ENCODE results near the gene CFAP410. TPM values are rescaled to one million over a fixed set of nuclear protein-coding genes. Genes with fewer than 3 reads are reported as not detected.

CFAP410 gene
- total and polyA plus RNA-seq, 11 donors = 10.4 to 31.6 (median 16.4) TPM

- Histone ChIP-seq H3K27me3 (peaks cover 0 to 30% (median 5%) of the 10 kb centered on the region in 9 donors), H3K4me3 (no peak overlapping the region), H3K27ac (no peak overlapping the region), H3K36me3 (peaks cover 0 to 43% (median 0%) of the 10 kb centered on the region in 9 donors), H3K4me1 (peaks cover 0 to 17% (median 0%) of the 10 kb centered on the region in 12 donors), H3K9me3 (no peaks in the 10 kb centered on the region)
- DNase-seq = peak in 1 of 5 donors; percentile 4
- 52 to 71% (median 69%) methylated on average over 13 to 24 of the region's 24 CpGs for WGBS, 4 donors
- peak in 1 of 12 donors; percentile 14 for TF ChIP-seq CTCF (IDR thresholded peaks at IDR 0.05)
- no peak for TF ChIP-seq POLR2A (IDR thresholded peaks at IDR 0.05)
- intact Hi-C loops (cut with DNase I) = loop anchor here in 1 of 10 donors (10.0 kb wide), 1 partner anchor 63 kb away; no protein-coding TSS in a partner anchor
- ATAC-seq = no peak
These were observed 38.2 kb upstream of the CFAP410 start for GRCh38 chr21:44377201-44377921.

- DNase-seq = no peak
- no peak for ATAC-seq
- intact Hi-C loops (cut with DNase I) = loop anchor here in 1 of 10 donors (10.0 kb wide), 1 partner anchor 62 kb away; no protein-coding TSS in a partner anchor
- Histone ChIP-seq H3K27me3 (peaks cover 0 to 37% (median 8%) of the 10 kb centered on the region in 9 donors), H3K4me3 (no peak overlapping the region), H3K27ac (no peak overlapping the region), H3K9me3 (no peaks in the 10 kb centered on the region), H3K4me1 (peaks cover 0 to 17% (median 0%) of the 10 kb centered on the region in 12 donors), H3K36me3 (peaks cover 0 to 43% (median 0%) of the 10 kb centered on the region in 9 donors)
- TF ChIP-seq CTCF (IDR thresholded peaks at IDR 0.05) (no peak), POLR2A (IDR thresholded peaks at IDR 0.05) (no peak)
- 79 to 89% (median 88%) methylated on average over 9 of the region's 9 CpGs for WGBS, 4 donors
These were observed 37.4 kb upstream of the CFAP410 start for GRCh38 chr21:44376606-44377005.

- no peak overlapping the region for H3K4me3 ChIP-seq
- peaks cover 0 to 17% (median 0%) of the 10 kb centered on the region in 12 donors for H3K4me1 ChIP-seq
- H3K9me3 ChIP-seq = no peaks in the 10 kb centered on the region
- WGBS, 4 donors = 80 to 86% (median 85%) methylated on average over 19 of the region's 19 CpGs
- TF ChIP-seq POLR2A (IDR thresholded peaks at IDR 0.05) = no peak
- TF ChIP-seq CTCF (IDR thresholded peaks at IDR 0.05) = no peak
- DNase-seq (peak in 1 of 5 donors; percentile 4), ATAC-seq (no peak)
- H3K27ac ChIP-seq = no peak overlapping the region
- H3K36me3 ChIP-seq = peaks cover 0 to 44% (median 0%) of the 10 kb centered on the region in 9 donors
- peaks cover 0 to 36% (median 8%) of the 10 kb centered on the region in 9 donors for H3K27me3 ChIP-seq
- intact Hi-C loops (cut with DNase I) = loop anchor here in 1 of 10 donors (10.0 kb wide), 1 partner anchor 61 kb away; no protein-coding TSS in a partner anchor
These were observed 36.6 kb upstream of the CFAP410 start for GRCh38 chr21:44375761-44376241.

- H3K27me3 ChIP-seq = peaks cover 3 to 36% (median 8%) of the 10 kb centered on the region in 9 donors
- intact Hi-C loops (cut with DNase I) = loop anchor here in 1 of 10 donors (10.0 kb wide), 1 partner anchor 60 kb away; no protein-coding TSS in a partner anchor
- H3K9me3 ChIP-seq = no peaks in the 10 kb centered on the region
- DNase-seq = peak in 1 of 5 donors; percentile 27
- WGBS, 4 donors = 73 to 81% (median 76%) methylated on average over 10 of the region's 10 CpGs
- TF ChIP-seq POLR2A (IDR thresholded peaks at IDR 0.05) = no peak
- TF ChIP-seq CTCF (IDR thresholded peaks at IDR 0.05) = no peak
- peaks cover 0 to 17% (median 0%) of the 10 kb centered on the region in 12 donors for H3K4me1 ChIP-seq
- ATAC-seq = peak in 2 of 4 donors; percentile 39 to 71
- peaks cover 0 to 45% (median 0%) of the 10 kb centered on the region in 9 donors for H3K36me3 ChIP-seq
- H3K4me3 ChIP-seq = no peak overlapping the region
- peak overlapping the region in 1 of 12 donors; percentile 55 for H3K27ac ChIP-seq
These were observed 36.1 kb upstream of the CFAP410 start for GRCh38 chr21:44375281-44375651.

Data from heart left ventricle (tissue), 16 donors.